ENCODE results near the gene RRN3.
"Not testable (repeated sequence)": the region's sequence is repeated elsewhere in the genome, so short reads cannot be mapped to it uniquely, and the experiment has no call there.

GRCh38 chr16:15076161-15076560 lies 17.9 kb downstream of the RRN3 start:
- TF ChIP-seq POLR2A (IDR thresholded peaks at IDR 0.05; ENCODE audit: low read length); GATA1 (IDR thresholded peaks at IDR 0.05; ENCODE audit: low read depth, low read length): not testable (repeated sequence)

Measured in erythroblast (primary cell).